IPS DF 4.7 (cell line): ENCODE data around the gene TLX2.
"Not testable (repeated sequence)": the region's sequence is repeated elsewhere in the genome, so short reads cannot be mapped to it uniquely, and the experiment has no call there.

Experiments used
- DNase-seq: peaks from one replicate; pipeline ENCODE4 v3.0.0-alpha.2; 2013; ENCODE audit warnings: low spot score; ENCODE audit errors: extremely low read depth

The TLX2 gene

GRCh38 chr2:74514368-74515270, at the start of gene TLX2:
TLX2 (plus strand) TSS chr2:74514450; CDS start chr2:74514807, 357 bp downstream.
- DNase-seq: no peak

- not testable (repeated sequence) for DNase-seq
Measured at GRCh38 chr2:74470742-74471141, 43.5 kb upstream of the TLX2 start.

GRCh38 chr2:74471332-74472065, 42.8 kb upstream of the TLX2 start:
- no peak for DNase-seq

GRCh38 chr2:74472086-74472944, 41.9 kb upstream of the TLX2 start, which contains the start of gene MRPL53:
MRPL53 (minus strand) TSS chr2:74472680; CDS start chr2:74472660, 20 bp downstream.
- no peak for DNase-seq

- no peak for DNase-seq
Measured at GRCh38 chr2:74472945-74473258, 41.3 kb upstream of the TLX2 start.

GRCh38 chr2:74474481-74474880, 39.8 kb upstream of the TLX2 start:
- DNase-seq: no peak

GRCh38 chr2:74474899-74475298, 39.4 kb upstream of the TLX2 start:
- no peak for DNase-seq

- no peak for DNase-seq
Measured at GRCh38 chr2:74481431-74481830, 32.8 kb upstream of the TLX2 start.

- DNase-seq: no peak
Measured at GRCh38 chr2:74481961-74482800, 32.1 kb upstream of the TLX2 start.

- DNase-seq: no peak
Measured at GRCh38 chr2:74482801-74483674, 31.2 kb upstream of the TLX2 start, which contains the start of the genes CCDC142 and TTC31. CCDC142 (minus strand) TSS chr2:74482998; CDS start chr2:74482837, 161 bp downstream. TTC31 (plus strand) TSS chr2:74483081; CDS start chr2:74483096, 15 bp downstream.

GRCh38 chr2:74483675-74484164, 30.5 kb upstream of the TLX2 start:
- DNase-seq: not testable (repeated sequence)

- no peak for DNase-seq
Measured at GRCh38 chr2:74486141-74486540, 28.1 kb upstream of the TLX2 start.

GRCh38 chr2:74488643-74489481, 25.4 kb upstream of the TLX2 start:
- DNase-seq: no peak

GRCh38 chr2:74489906-74490305, 24.3 kb upstream of the TLX2 start:
- no peak for DNase-seq

- no peak for DNase-seq
Measured at GRCh38 chr2:74491648-74492544, 22.4 kb upstream of the TLX2 start.

GRCh38 chr2:74493546-74493945, 20.7 kb upstream of the TLX2 start:
- DNase-seq: no peak

- DNase-seq: no peak
Measured at GRCh38 chr2:74495440-74495839, 18.8 kb upstream of the TLX2 start.
